Cerebellar nuclear complex (tissue), 1 donor: ENCODE measurements around the gene KLHL29.

Source experiments
- DNase-seq, 2 experiments: peaks; one replicate each; lab custom pipeline; 2025; lab: John Stamatoyannopoulos, UW

Gene KLHL29

GRCh38 chr2:23659773-23660172, 274.8 kb downstream of the KLHL29 start:
- no peak for DNase-seq

- no peak for DNase-seq
Measured at GRCh38 chr2:23660237-23660636, 275.3 kb downstream of the KLHL29 start.

- no peak for DNase-seq
Measured at GRCh38 chr2:23661276-23662050, 276.5 kb downstream of the KLHL29 start.

- DNase-seq, result no peak
Measured at GRCh38 chr2:23662466-23662865, 277.5 kb downstream of the KLHL29 start.

- no peak for DNase-seq
Measured at GRCh38 chr2:23662941-23663920, 278.3 kb downstream of the KLHL29 start.

- DNase-seq, result no peak
Measured at GRCh38 chr2:23664066-23664788, 279.2 kb downstream of the KLHL29 start.

GRCh38 chr2:23666241-23666979, 281.4 kb downstream of the KLHL29 start:
- no peak for DNase-seq

- DNase-seq, result no peak
Measured at GRCh38 chr2:23666980-23667357, 282.0 kb downstream of the KLHL29 start.

- no peak for DNase-seq
Measured at GRCh38 chr2:23668756-23669304, 283.9 kb downstream of the KLHL29 start.

- no peak for DNase-seq
Measured at GRCh38 chr2:23669413-23670244, 284.6 kb downstream of the KLHL29 start.

- DNase-seq, result no peak
Measured at GRCh38 chr2:23670245-23670592, 285.2 kb downstream of the KLHL29 start.

- DNase-seq, result no peak
Measured at GRCh38 chr2:23673082-23673481, 288.1 kb downstream of the KLHL29 start.

GRCh38 chr2:23673830-23674679, 289.1 kb downstream of the KLHL29 start:
- no peak for DNase-seq

- DNase-seq, result no peak
Measured at GRCh38 chr2:23675506-23675905, 290.5 kb downstream of the KLHL29 start.

GRCh38 chr2:23677836-23678235, 292.9 kb downstream of the KLHL29 start:
- DNase-seq, result no peak

GRCh38 chr2:23679044-23679443, 294.1 kb downstream of the KLHL29 start:
- no peak for DNase-seq

- no peak for DNase-seq
Measured at GRCh38 chr2:23680951-23681350, 296.0 kb downstream of the KLHL29 start.

- DNase-seq, result no peak
Measured at GRCh38 chr2:23681356-23682140, 296.6 kb downstream of the KLHL29 start.

GRCh38 chr2:23682481-23682880, 297.5 kb downstream of the KLHL29 start:
- DNase-seq, result no peak
